Kidney epithelial cell (primary cell): ENCODE measurements around the gene SUB1. TPM values are rescaled to one million over a fixed set of nuclear protein-coding genes. Genes with fewer than 3 reads are reported as not detected.

Source experiments
- DNase-seq: peaks from one replicate; pipeline ENCODE4 v3.0.0-alpha.2; 2010; ENCODE audit warnings: low read depth
- H3K27me3 ChIP-seq: 2 replicates; pipeline ENCODE4 v1.6.0; 2011; ENCODE audit warnings: low read length; ENCODE audit not compliant: control insufficient read depth, insufficient read depth
- H3K36me3 ChIP-seq: 2 replicates; pipeline ENCODE4 v1.5.1; 2011; ENCODE audit warnings: low read length; ENCODE audit not compliant: control insufficient read depth, insufficient read depth
- H3K4me3 ChIP-seq: 2 replicates; pipeline ENCODE4 v1.5.1; 2011; ENCODE audit warnings: low read depth, mild to moderate bottlenecking, control low read depth, low read length
- total RNA-seq: library from RNA; depleted of rRNA; stranded (reverse); fragments of >200 nt; gene quantifications from 2 replicates; pipeline ENCODE4 v1.2.3, GENCODE V29; 2015
- TF ChIP-seq, protein P1 (sequence below): IDR thresholded peaks from 2 replicates; pipeline ENCODE4 v1.5.1; 2011; ENCODE audit warnings: mild to moderate bottlenecking, moderate library complexity, low read length, control low read depth, inconsistent platforms; ENCODE audit not compliant: insufficient read depth, poor library complexity, severe bottlenecking

The SUB1 gene
- total RNA-seq, 1 donor from 2014 or later = 199 TPM

DNA sequence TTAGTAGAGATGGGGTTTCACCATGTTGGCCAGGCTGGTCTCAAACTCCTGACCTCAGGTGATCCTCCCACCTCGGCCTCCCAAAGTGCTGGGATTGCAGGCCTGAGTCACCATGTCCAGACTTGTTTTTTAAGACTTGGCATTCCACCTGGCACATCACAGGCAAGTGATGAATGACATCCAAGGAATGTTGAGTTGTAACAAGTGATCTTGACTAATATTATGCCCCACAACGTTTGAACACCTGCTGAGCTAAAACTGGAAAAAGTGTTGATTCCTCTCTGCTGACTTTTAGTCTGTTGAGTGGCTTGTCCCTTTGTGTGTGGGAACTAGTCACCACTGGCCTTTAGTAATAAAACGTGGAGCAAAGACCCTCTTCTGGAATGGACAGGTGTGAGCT, 54.6 kb downstream of the SUB1 start:
- Histone ChIP-seq H3K27me3 (no peaks in the 10 kb centered on the region), H3K36me3 (no peaks in the 10 kb centered on the region), H3K4me3 (no peak overlapping the region)
- DNase-seq = no peak
- TF ChIP-seq, protein P1, sequence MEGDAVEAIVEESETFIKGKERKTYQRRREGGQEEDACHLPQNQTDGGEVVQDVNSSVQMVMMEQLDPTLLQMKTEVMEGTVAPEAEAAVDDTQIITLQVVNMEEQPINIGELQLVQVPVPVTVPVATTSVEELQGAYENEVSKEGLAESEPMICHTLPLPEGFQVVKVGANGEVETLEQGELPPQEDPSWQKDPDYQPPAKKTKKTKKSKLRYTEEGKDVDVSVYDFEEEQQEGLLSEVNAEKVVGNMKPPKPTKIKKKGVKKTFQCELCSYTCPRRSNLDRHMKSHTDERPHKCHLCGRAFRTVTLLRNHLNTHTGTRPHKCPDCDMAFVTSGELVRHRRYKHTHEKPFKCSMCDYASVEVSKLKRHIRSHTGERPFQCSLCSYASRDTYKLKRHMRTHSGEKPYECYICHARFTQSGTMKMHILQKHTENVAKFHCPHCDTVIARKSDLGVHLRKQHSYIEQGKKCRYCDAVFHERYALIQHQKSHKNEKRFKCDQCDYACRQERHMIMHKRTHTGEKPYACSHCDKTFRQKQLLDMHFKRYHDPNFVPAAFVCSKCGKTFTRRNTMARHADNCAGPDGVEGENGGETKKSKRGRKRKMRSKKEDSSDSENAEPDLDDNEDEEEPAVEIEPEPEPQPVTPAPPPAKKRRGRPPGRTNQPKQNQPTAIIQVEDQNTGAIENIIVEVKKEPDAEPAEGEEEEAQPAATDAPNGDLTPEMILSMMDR = no peak

DNA sequence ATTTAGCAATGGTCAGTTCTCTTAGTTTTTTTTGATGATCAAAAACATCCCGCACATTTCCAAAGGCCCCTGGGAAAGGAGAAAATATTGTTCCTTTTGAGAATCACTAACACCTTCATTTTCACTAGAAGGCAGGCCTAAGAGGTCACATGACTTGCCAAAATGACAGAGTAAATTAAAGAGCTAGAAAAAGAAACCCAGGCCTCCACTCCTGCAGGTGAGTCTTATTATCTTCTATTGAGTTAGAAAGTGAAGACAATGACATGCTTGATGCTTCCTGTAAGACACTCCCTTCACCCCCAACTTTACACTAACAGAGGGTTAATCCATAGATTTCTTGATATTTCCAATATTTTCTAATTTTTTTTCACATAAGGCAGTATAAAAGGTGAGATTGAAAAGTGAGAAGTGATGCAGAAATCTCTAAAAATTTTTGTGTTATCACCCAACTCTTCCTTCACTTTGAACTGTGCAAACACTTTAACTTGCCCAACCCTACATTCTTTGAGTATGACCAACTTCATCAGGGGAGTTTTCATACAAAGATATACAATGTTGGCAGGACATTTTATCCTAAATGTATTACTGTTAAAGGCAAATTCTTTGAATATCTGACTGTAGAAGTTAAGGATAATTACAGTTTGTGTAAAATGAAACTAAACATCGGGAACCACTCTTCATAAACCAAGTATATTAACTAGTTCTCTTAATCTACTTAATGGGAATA, 57.1 kb downstream of the SUB1 start:
- Histone ChIP-seq H3K4me3 (no peak overlapping the region), H3K27me3 (no peaks in the 10 kb centered on the region), H3K36me3 (no peaks in the 10 kb centered on the region)
- no peak for DNase-seq
- TF ChIP-seq, protein P1 = no peak

DNA sequence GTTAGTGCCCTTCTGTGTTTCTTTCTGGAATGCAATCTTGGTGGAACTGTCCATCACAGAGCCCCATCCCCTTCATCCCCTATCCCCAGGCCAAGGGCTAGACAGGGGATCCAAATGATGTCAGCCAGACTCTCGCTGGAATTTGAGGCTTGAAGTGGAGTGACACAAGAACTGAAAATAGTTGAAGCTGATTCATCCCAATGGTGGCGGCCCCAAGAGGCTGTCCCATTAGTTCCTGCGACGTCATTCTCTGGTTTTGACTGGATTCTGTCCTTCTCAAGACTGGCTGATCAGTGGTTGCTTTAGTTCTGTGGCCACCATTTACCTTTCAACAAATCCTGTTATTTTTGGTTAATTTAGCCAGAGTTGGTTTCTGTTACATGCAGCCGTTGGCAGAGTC, 59.9 kb downstream of the SUB1 start:
- DNase-seq = no peak
- Histone ChIP-seq H3K36me3 (no peaks in the 10 kb centered on the region), H3K4me3 (no peak overlapping the region), H3K27me3 (no peaks in the 10 kb centered on the region)
- TF ChIP-seq, protein P1 = no peak

DNA sequence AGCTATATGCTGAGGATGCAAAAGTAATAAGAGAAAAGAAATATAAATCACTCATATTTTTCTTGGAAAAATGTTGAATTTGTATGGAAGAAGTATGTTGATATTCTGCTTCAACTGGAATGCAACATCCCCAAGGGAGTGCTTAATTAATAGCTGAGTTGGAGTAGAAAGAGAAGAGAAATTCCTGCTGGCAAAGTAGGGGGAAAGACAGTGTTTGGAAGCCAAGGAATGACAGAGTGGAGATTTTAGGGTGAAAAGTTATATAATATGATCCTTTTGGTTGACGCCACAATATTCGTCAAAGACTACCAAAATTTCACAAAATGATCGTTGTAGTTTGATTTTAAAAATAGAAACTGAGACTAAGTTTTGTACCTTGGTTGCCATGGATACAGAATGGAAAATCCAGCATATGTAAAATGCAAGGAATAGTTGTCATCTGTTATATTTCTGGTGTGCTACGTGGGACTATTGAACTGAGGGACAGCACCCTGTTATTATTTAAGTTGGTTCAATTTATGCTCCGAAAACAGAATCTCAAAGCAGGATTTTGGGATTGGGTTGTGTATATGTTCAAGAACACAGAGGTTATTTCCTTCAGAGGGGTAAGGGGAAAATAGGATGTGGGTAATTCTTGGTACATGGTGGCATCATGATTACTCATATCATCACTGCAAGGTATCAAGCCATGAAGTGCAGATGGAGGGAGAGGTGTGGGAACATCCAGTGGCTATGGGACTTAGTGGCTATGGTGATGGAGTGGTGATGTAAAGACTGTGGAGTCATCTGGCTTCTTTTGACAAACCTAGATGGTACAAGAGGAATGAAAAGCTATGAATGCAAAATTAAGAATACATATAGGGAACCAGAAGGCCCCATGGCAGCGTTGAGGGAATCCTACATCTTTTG, 61.0 kb downstream of the SUB1 start:
- no peak for DNase-seq
- no peak overlapping the region for H3K4me3 ChIP-seq
- TF ChIP-seq, protein P1 = no peak
- no peaks in the 10 kb centered on the region for H3K27me3 ChIP-seq
- H3K36me3 ChIP-seq = no peaks in the 10 kb centered on the region

DNA sequence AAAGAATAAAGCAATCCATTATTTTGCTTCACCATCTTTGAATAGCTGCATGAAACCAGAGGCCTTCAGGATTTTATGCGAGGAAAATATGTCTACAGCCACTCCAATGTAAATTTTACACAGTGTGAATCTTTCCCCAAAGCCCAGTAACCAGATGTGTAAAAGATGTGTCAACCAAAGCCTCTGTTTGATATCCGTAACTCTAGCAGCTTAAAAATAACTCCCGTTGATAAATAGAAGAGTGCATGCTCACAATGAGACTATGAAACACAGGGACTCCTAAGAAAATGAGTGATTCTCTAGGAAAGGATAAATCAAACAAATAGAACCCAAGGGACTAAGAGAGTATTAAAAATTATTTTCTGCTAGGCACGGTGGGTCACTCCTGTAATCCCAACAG, 65.7 kb downstream of the SUB1 start:
- TF ChIP-seq, protein P1 = no peak
- H3K4me3 ChIP-seq = no peak overlapping the region
- no peak for DNase-seq

More for the DNA sequence above, 65.7 kb downstream of the SUB1 start:
- Histone ChIP-seq H3K27me3 (no peaks in the 10 kb centered on the region), H3K36me3 (no peaks in the 10 kb centered on the region)
